Activated CD4-positive, alpha-beta memory T cell treated with anti-CD3 and anti-CD28 coated beads, Interleukin-2, amount 10 ng/mL, durations not matched to agents 7 days and 5 days (primary cell): Measurements from ENCODE around the gene ADCY5. TPM values are rescaled to one million over a fixed set of nuclear protein-coding genes. Genes with fewer than 3 reads are reported as not detected.

Experiments
- CTCF ChIA-PET: fragments of 350-600 bp; sonication (Branson Sonifier 250); formaldehyde crosslinking; loops from one replicate; lab custom pipeline; 2021; ENCODE audit warnings: antibody characterized with exemption, inconsistent platforms; lab: Charles Lee
- POLR2A ChIA-PET: fragments of 350-600 bp; sonication (Branson Sonifier 250); formaldehyde crosslinking; loops from one replicate; lab custom pipeline; 2021; ENCODE audit warnings: antibody characterized with exemption; lab: Charles Lee
- DNase-seq: peaks from one replicate; pipeline ENCODE4 v3.0.0-alpha.2; 2020
- H3K27ac Mint-ChIP-seq: one replicate; pipeline ENCODE4 v1.8.0; 2021; ENCODE audit warnings: mild to moderate bottlenecking, mixed read lengths
- H3K27me3 Mint-ChIP-seq: one replicate; pipeline ENCODE4 v1.8.0; 2021; ENCODE audit warnings: mixed read lengths
- H3K36me3 Mint-ChIP-seq: one replicate; pipeline ENCODE4 v1.8.0; 2021; ENCODE audit warnings: low read depth, mixed read lengths
- H3K4me1 Mint-ChIP-seq: one replicate; pipeline ENCODE4 v1.8.0; 2021; ENCODE audit warnings: mixed read lengths
- H3K4me3 Mint-ChIP-seq: one replicate; pipeline ENCODE4 v1.8.0; 2021; ENCODE audit warnings: mild to moderate bottlenecking, mixed read lengths
- H3K9me3 Mint-ChIP-seq: one replicate; pipeline ENCODE4 v1.8.0; 2021; ENCODE audit warnings: mixed read lengths
- total RNA-seq, 2 experiments: library from RNA; stranded (reverse); gene quantifications; one replicate each; pipeline ENCODE4 v1.2.3, GENCODE V29; 2021

ADCY5 gene
- total RNA-seq, 2 experiments from 2014 or later, result not detected

DNA sequence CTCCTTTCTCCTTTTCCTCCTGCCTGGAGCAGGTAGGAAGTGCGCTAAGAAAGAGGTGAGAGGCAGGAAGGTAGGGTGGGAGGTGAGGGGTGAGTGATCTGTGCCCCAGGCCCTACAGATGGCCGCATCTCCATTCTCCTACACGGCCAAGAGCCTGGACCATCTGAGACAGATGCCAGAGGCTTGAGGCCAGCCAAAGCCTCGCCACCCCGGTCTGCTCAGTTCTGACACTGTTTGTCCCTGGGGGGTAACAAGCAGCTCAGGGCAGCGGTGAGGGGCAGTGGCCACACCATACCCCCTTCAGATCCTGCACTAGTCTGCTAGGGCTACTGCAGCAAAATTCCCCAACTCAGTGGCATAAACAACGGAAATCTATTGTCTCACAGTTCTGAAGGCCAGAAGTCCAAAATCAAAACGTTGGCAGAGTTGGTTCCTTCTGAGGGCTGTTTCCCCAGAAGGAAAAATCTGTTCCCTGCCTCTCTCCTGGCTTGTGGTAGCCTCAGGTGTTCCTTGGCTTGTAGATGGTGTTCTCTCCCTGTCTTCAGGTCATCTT is 28.4 kb downstream of the ADCY5 start:
- DNase-seq, result no peak
- Mint-ChIP-seq H3K9me3 (no peaks in the 10 kb centered on the region), H3K27ac (no peak overlapping the region)

DNA sequence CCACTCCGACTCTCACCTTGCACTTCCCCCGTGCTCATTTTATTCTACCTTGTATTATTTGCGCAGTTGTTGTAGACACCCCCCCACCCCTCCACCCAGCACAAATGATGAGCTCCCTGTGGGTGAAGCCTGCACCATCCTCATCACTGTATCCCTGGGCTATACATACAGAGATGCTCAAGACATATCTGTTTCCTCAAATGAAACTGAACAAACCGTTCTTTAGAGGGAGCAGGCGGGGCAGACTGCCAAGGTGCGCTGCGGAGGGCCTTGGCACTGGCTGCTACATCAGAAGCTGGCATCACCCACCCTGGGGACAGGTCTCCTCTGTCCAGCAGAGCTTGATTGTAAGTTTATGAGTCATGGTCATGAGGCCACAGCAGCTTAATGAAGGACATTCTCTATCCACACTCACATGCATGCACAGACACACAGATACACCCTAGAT is 29.0 kb downstream of the ADCY5 start:
- Mint-ChIP-seq H3K27me3 (peaks cover 1% of the 10 kb centered on the region), H3K9me3 (no peaks in the 10 kb centered on the region), H3K36me3 (no peaks in the 10 kb centered on the region), H3K27ac (no peak overlapping the region), H3K4me3 (no peak overlapping the region), H3K4me1 (no peaks in the 10 kb centered on the region)
- DNase-seq, result no peak
- POLR2A ChIA-PET, result no interaction called here
- CTCF ChIA-PET, result no interaction called here

More for the DNA sequence above, 28.4 kb downstream of the ADCY5 start:
- POLR2A ChIA-PET, result no interaction called here
- CTCF ChIA-PET, result no interaction called here
- H3K27me3 Mint-ChIP-seq, result peaks cover 1% of the 10 kb centered on the region
- H3K4me1 Mint-ChIP-seq, result no peaks in the 10 kb centered on the region
- no peaks in the 10 kb centered on the region for H3K36me3 Mint-ChIP-seq
- H3K4me3 Mint-ChIP-seq, result no peak overlapping the region

DNA sequence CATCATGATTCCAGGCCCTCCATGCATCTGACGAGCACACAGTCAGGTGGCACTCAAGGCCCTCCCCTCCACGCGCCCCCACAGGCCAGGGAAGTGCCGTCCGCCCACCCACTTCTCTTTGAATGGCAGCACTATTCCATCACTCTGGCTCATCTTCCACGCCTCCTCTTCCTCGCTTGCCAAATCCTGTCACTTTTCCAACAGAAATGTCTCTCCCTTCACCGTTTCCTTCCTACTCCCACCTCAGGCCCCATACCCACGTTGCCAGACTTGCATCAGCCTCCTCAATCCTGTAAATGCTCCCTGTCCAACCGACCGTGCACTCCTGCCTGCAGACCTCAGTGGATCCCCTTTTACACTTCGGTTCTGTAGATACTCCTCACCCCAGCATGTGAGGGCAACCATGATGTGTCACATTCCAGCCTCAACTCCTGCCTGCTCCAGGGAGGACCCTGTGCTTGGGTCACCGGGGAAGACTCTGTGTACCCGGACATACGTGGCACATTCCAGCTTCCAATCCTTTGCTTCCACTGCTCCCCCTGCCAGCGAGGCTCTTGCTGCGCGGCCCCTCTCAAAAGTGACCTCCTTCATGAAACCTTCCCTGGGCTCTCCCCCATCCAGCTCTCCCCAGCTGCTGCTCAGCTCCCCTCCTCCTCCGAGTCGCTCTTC is 29.6 kb downstream of the ADCY5 start:
- Mint-ChIP-seq H3K9me3 (no peaks in the 10 kb centered on the region), H3K4me1 (no peaks in the 10 kb centered on the region), H3K36me3 (no peaks in the 10 kb centered on the region), H3K4me3 (no peak overlapping the region), H3K27me3 (peaks cover 1% of the 10 kb centered on the region), H3K27ac (no peak overlapping the region)
- DNase-seq, result no peak
- CTCF ChIA-PET, result no interaction called here
- POLR2A ChIA-PET, result no interaction called here

DNA sequence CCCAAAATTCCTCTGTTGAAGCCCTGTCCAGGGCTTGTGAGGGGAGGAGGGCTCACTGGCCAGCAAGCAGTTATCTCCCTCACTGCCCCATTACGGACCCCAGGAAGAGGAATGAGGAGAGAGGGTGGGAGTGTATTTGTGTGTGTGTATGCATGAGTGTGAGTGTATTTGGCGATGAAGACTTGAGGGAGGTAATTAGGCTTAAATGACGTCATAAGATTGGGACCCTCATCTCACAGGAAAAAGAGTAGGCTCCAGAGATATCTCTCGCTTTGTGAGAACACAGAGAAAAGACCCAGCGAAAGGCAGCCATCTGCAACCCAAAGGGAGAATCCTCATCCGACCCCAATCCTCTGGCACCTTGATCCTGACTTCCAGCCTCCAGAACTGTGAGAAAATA is 32.2 kb downstream of the ADCY5 start:
- no peak overlapping the region for H3K27ac Mint-ChIP-seq
- CTCF ChIA-PET, result no interaction called here
- POLR2A ChIA-PET, result no interaction called here
- no peak overlapping the region for H3K4me3 Mint-ChIP-seq
- no peaks in the 10 kb centered on the region for H3K4me1 Mint-ChIP-seq
- no peaks in the 10 kb centered on the region for H3K27me3 Mint-ChIP-seq
- no peaks in the 10 kb centered on the region for H3K36me3 Mint-ChIP-seq
- no peaks in the 10 kb centered on the region for H3K9me3 Mint-ChIP-seq
- no peak for DNase-seq

DNA sequence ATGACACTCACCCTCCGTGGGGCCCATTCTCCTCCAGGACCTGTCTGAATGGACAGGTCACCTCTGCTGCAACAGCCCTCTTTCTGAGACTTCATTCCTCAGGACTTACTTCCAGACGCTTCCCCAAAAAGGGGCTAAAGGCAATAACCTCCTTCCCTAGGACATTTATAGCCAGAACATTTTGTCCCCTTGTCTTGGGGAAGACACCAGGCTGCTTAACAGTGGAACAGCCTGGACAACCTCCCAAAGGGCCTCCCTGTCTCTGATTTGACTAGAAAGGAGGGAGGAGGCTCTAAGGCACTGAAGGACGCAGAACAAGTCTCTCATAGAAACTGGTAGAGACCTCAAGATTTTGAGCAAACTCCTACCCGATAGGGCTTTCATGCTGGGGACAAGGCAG is 32.7 kb downstream of the ADCY5 start:
- H3K4me1 Mint-ChIP-seq, result no peaks in the 10 kb centered on the region

DNA sequence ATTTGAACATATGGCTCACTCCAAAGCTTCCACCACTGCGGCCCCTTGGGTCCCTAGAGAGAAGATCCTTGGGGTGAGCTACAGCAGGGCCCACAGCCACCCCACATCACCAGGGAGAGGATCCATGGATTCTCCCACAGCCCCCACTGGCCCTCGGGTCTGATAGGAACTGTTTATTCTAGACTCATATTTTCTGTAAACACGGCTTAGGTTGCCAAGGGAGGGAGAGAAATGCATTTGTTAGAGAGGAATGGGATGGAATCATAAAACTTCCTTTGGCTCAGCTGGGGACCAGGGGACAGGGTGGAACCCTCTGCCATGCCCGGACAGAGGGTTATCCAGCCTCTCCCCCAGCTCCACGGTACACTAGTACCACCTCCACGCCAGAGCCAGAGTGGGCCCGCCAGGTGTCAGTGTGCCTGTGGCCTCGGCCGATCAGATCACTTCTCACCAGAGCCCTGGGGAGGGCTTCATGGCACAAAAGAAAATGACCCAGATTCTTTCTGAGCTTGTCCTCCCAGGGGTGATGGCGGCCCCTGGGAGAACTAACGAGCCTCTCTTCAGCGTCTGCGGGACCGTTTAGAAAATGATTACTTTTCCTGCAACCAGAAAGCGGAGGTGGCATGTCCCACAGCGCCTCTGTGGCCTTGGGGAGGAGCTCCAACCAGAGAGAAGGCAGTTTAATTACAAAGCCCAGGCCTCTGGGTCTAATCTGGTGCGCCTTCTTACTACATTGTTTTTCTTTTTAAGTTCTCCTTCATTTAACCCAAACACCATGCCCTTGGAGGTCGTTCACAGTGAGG is 33.7 kb downstream of the ADCY5 start:
- no peaks in the 10 kb centered on the region for H3K36me3 Mint-ChIP-seq
- no peaks in the 10 kb centered on the region for H3K27me3 Mint-ChIP-seq
- H3K4me1 Mint-ChIP-seq, result no peaks in the 10 kb centered on the region
- H3K27ac Mint-ChIP-seq, result no peak overlapping the region
- DNase-seq, result no peak
- ChIA-PET CTCF (no interaction called here), POLR2A (no interaction called here)
- H3K4me3 Mint-ChIP-seq, result no peak overlapping the region
- H3K9me3 Mint-ChIP-seq, result no peaks in the 10 kb centered on the region

More for the DNA sequence above, 32.7 kb downstream of the ADCY5 start:
- POLR2A ChIA-PET, result no interaction called here
- no peaks in the 10 kb centered on the region for H3K36me3 Mint-ChIP-seq
- no peak for DNase-seq
- H3K27me3 Mint-ChIP-seq, result no peaks in the 10 kb centered on the region
- H3K9me3 Mint-ChIP-seq, result no peaks in the 10 kb centered on the region
- H3K27ac Mint-ChIP-seq, result no peak overlapping the region
- no peak overlapping the region for H3K4me3 Mint-ChIP-seq
- CTCF ChIA-PET, result no interaction called here

DNA sequence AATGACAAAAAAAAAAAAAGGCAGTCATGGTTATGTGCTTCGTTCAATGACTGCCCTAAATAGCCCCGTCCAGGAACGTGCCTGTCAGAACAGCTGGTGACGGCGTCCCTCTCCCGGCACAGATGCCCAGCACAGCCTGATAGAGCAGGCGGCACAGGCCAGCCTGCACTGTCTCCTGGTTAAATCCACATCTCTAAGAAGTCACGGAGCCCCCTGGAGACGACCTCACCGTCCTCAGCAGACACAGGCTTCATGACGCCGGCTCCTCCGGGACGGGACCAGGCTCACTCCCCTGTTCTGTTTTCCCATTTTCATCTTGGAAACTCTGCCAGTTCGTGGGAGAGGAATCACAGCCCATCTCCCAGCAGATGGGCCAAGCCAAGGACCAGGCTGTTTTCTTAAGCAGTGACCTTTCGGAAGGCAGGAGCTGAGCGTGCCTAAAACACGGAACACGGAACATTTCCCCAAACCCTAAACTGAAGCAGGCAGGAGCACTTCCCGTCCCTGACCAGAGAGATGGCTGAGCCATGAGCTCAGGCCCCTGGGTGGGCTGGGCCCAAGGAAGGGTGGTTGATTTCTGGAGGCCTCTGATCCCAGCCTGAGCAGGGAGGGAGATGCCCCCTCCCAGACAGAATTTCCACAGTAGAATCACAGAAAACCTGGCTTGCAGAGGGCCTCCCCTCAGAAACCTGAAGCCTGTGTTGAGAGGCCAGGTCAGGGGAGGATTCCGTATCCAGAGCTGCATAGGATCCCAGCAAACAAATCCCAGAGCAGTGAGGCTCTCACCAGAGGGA is 35.9 kb downstream of the ADCY5 start:
- ChIA-PET CTCF (no interaction called here), POLR2A (no interaction called here)
- H3K27me3 Mint-ChIP-seq, result no peaks in the 10 kb centered on the region
- no peak for DNase-seq
- no peak overlapping the region for H3K27ac Mint-ChIP-seq
- no peaks in the 10 kb centered on the region for H3K4me1 Mint-ChIP-seq
- H3K9me3 Mint-ChIP-seq, result no peaks in the 10 kb centered on the region
- H3K36me3 Mint-ChIP-seq, result no peaks in the 10 kb centered on the region
- H3K4me3 Mint-ChIP-seq, result no peak overlapping the region

DNA sequence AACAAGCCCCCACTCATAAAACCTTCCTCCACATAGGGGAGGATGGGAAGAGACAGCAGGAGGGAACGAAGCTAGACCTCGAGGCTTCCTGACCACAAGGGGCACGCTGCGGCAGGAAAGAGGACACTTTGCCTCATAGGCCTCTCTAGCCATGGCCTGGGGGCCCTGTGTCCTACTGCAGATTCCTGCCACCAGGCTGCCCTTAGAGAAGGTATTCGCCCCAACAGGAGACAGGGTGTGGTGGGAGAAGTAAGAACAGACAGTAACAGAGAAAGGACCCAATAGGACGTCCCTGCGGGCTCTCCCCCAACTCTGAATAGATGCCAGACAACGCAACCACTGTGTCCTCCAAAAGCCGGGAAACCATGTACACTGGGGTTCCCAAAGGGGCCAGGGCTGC is 36.8 kb downstream of the ADCY5 start:
- no peaks in the 10 kb centered on the region for H3K27me3 Mint-ChIP-seq
- H3K27ac Mint-ChIP-seq, result no peak overlapping the region
- no peaks in the 10 kb centered on the region for H3K9me3 Mint-ChIP-seq
- ChIA-PET POLR2A (no interaction called here), CTCF (no interaction called here)
- H3K36me3 Mint-ChIP-seq, result no peaks in the 10 kb centered on the region
- no peak for DNase-seq
- no peaks in the 10 kb centered on the region for H3K4me1 Mint-ChIP-seq
- no peak overlapping the region for H3K4me3 Mint-ChIP-seq

DNA sequence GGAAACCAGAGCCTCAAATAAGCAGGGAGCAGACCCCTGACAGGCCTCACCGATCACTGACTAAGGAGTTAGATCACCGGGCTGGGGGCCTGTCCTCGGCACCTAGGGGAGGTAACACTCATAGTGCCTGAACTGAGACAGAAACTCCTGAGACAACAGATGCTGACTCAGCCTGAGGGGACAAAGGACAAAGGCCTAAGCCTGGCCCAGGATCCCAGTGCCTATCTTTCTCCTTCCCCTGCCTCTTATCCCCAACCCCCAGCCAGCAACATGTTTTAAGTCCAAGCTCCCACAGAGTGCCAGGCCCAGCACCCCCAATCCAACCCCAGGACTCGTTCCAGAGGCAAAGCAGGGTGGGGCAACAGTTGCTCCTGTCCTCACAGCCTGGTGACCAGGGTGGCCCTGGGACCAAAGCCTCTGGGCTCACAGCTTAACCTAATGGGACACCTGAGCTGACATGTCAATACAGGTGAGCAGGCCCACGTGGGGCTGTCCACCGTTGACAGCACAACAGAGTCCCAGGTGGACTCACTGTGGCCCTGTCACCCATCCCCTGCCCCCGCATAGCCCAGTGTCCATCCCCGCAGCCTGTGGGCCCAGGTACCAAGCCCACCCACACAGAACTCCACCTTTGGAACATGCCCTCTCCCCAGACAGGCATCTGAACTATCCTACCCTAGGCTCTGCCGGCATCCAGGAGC is 37.4 kb downstream of the ADCY5 start:
- Mint-ChIP-seq H3K27ac (no peak overlapping the region), H3K9me3 (no peaks in the 10 kb centered on the region), H3K36me3 (no peaks in the 10 kb centered on the region), H3K4me3 (no peak overlapping the region), H3K4me1 (no peaks in the 10 kb centered on the region), H3K27me3 (no peaks in the 10 kb centered on the region)
- ChIA-PET POLR2A (interaction anchor here (1.2 kb wide), 1 partner anchor 12 kb away, joined by 4 read pairs; no protein-coding TSS in a partner anchor), CTCF (no interaction called here)
- no peak for DNase-seq

DNA sequence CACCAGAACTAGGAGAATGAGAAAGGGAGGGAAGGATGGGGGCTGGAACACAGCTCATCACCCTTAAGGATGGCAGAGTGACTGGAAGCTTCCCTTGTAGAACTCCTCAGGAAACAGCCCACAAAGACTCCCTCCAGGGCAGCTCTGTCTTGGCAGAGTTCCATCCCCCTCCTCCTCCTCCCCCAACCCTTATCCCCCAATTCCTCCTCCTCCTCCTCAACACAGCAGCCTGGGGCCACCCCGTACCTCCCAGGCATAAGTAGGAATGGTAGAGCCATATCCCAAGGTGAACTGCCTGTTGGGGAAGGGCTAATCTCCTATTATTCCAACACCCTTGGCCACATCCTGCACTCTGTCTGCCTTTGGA is 38.8 kb downstream of the ADCY5 start:
- no peak for DNase-seq
- H3K36me3 Mint-ChIP-seq, result no peaks in the 10 kb centered on the region
- no peak overlapping the region for H3K27ac Mint-ChIP-seq
- no peaks in the 10 kb centered on the region for H3K9me3 Mint-ChIP-seq
- H3K4me1 Mint-ChIP-seq, result no peaks in the 10 kb centered on the region
- CTCF ChIA-PET, result no interaction called here
- H3K27me3 Mint-ChIP-seq, result no peaks in the 10 kb centered on the region
- POLR2A ChIA-PET, result interaction anchor here (1.2 kb wide), 1 partner anchor 11 kb away, joined by 4 read pairs; no protein-coding TSS in a partner anchor
- H3K4me3 Mint-ChIP-seq, result no peak overlapping the region

DNA sequence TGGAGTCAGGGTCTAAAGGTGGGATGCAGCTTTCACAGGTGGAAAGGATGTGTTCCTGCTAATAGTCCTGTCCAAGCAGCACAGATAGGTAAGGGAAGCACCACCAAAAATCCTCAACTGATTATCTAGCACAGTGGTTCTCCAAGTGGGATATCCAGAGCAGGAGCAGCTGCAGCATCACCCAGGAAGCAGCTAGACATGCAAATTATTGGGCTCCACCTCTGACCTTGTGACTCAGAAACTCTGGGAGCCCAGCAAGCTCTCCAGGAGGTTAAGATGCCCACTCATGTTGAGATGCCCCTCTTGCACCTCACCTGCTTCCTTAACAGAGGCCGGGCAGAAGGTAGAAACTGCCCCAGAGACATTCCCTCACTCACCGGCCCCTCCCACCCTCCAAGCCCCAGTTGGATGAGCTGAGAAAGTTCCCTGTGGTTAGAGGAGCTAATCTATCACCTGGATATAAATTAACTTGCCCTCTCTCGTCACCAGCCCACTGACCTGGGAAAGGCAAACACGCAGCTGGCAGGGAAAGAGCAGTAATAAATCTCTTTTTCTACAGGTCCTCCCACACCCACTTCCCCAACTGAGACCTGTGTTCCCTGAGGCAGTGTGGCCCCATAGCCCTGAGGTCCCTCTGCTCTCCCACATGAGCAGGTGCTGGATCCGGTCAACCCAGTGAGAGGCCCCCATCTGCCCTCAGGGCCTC is 39.3 kb downstream of the ADCY5 start:
- H3K36me3 Mint-ChIP-seq, result no peaks in the 10 kb centered on the region
- H3K27me3 Mint-ChIP-seq, result no peaks in the 10 kb centered on the region
- no peak overlapping the region for H3K27ac Mint-ChIP-seq
- H3K4me1 Mint-ChIP-seq, result no peaks in the 10 kb centered on the region
- ChIA-PET CTCF (no interaction called here), POLR2A (no interaction called here)
- no peaks in the 10 kb centered on the region for H3K9me3 Mint-ChIP-seq
- H3K4me3 Mint-ChIP-seq, result no peak overlapping the region
- no peak for DNase-seq

DNA sequence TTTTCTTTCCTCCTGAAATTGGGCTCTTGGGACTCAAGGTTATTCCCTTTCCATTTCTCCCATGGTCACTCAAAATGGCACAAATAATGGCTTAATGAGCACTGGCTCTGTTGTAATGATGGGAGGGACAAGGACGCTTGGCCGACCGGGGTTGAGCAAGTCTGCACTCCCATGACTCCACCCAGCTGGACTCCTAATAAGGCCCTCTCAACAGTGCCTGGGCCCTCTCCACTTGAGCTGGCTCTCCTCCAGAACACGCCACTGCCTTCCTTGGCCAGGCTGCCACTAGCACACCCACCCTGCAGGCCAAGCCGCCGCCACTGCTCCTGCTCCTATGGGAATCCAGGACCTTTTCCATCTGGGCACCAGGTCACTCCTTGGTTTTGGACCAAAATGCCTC is 42.3 kb downstream of the ADCY5 start:
- Mint-ChIP-seq H3K27me3 (peaks cover 1% of the 10 kb centered on the region), H3K4me3 (no peak overlapping the region), H3K36me3 (no peaks in the 10 kb centered on the region), H3K27ac (no peak overlapping the region), H3K9me3 (no peaks in the 10 kb centered on the region), H3K4me1 (no peaks in the 10 kb centered on the region)
- POLR2A ChIA-PET, result no interaction called here
- CTCF ChIA-PET, result no interaction called here
- no peak for DNase-seq
